Gastroesophageal sphincter (tissue), 4 donors: ENCODE measurements around the gene TRERF1. TPM values are rescaled to one million over a fixed set of nuclear protein-coding genes. Genes with fewer than 3 reads are reported as not detected.

Experiments
- ATAC-seq: fragments of 150-250 bp; one replicate; pipeline ENCODE4 v1.9.1; 2016; ENCODE audit warnings: mild to moderate bottlenecking, moderate library complexity
- H3K27ac ChIP-seq, 4 donors: fragments of 200-600 bp; sonication (generic) in 3 of 4; 1 replicate in 3 of 4; 2 replicates in 1 of 4; pipeline ENCODE4 v1.5.1; 2016 to 2019
- H3K27me3 ChIP-seq: fragments of 200-600 bp; sonication (generic); one replicate; pipeline ENCODE4 v1.5.1; 2019
- H3K36me3 ChIP-seq, 2 donors: fragments of 200-600 bp; sonication (generic); one replicate each; pipeline ENCODE4 v1.5.1; 2019; ENCODE audit warnings: control low read depth in 1 of 2
- H3K4me1 ChIP-seq, 3 donors: fragments of 200-600 bp; sonication (generic); 1 replicate in 2 of 3; 2 replicates in 1 of 3; pipeline ENCODE4 v1.5.1; 2016 to 2019; ENCODE audit warnings: control low read depth in 2 of 3
- H3K4me3 ChIP-seq, 2 donors: fragments of 200-600 bp; sonication (generic); one replicate each; pipeline ENCODE4 v1.5.1; 2019; ENCODE audit warnings: mild to moderate bottlenecking in 1 of 2, moderate library complexity in 1 of 2
- H3K9me3 ChIP-seq, 3 donors: fragments of 200-600 bp; sonication (generic); one replicate each; pipeline ENCODE4 v1.5.1; 2017 to 2019; ENCODE audit warnings: control low read depth in 2 of 3
- CTCF ChIP-seq, 4 experiments: fragments of 200-600 bp in 2 of 4; fragments of 450-650 bp in 2 of 4; sonication (generic) in 1 of 4; IDR thresholded peaks; one replicate each; pipeline ENCODE4 v1.5.1; 2017 to 2019; ENCODE audit warnings: antibody characterized with exemption in 4 of 4, mild to moderate bottlenecking in 2 of 4, moderate library complexity in 2 of 4
- EP300 ChIP-seq: sonication (generic); formaldehyde crosslinking; IDR thresholded peaks from one replicate; pipeline ENCODE4 v1.6.1; 2017; ENCODE audit warnings: antibody characterized with exemption, mild to moderate bottlenecking
- POLR2A ChIP-seq, 2 donors: fragments of 450-650 bp; IDR thresholded peaks; one replicate each; pipeline ENCODE4 v1.6.1; 2017; ENCODE audit warnings: antibody characterized with exemption in 2 of 2, mild to moderate bottlenecking in 2 of 2, moderate library complexity in 1 of 2
- POLR2AphosphoS5 ChIP-seq: sonication (generic); formaldehyde crosslinking; IDR thresholded peaks from one replicate; pipeline ENCODE4 v1.6.1; 2017; ENCODE audit warnings: antibody characterized with exemption
- WGBS, 2 donors: methylation state at CpG; one replicate each; pipeline ENCODE4 v1.1.5; 2018; ENCODE audit warnings: low coverage in 1 of 2; 5-methylcytosine and 5-hydroxymethylcytosine counted together
- total RNA-seq, 4 donors: library from RNA; depleted of rRNA; stranded (reverse); fragments of >200 nt; gene quantifications; one replicate each; pipeline ENCODE4 v1.1.0, GENCODE V29; 2016

The TRERF1 gene
- total RNA-seq, 4 donors from 2014 or later, result 3.2 to 7.4 (median 5.4) TPM

GRCh38 chr6:42243046-42243445 is 208.7 kb downstream of the TRERF1 start:
- Histone ChIP-seq H3K27me3 (no peaks in the 10 kb centered on the region), H3K4me1 (no peaks in the 10 kb centered on the region), H3K9me3 (no peaks in the 10 kb centered on the region), H3K4me3 (no peak overlapping the region), H3K27ac (no peak overlapping the region), H3K36me3 (peaks cover 0 to 88% of the 10 kb centered on the region in 2 donors)
- WGBS, 2 donors, result 94 to 98% methylated on average over 11 of the region's 11 CpGs
- TF ChIP-seq POLR2AphosphoS5, result no peak
- TF ChIP-seq CTCF (IDR thresholded peaks at IDR 0.05), result no peak
- TF ChIP-seq POLR2A (IDR thresholded peaks at IDR 0.05), result no peak
- TF ChIP-seq EP300, result no peak
- no peak for ATAC-seq

- Histone ChIP-seq H3K4me1 (no peaks in the 10 kb centered on the region), H3K36me3 (peaks cover 0 to 87% of the 10 kb centered on the region in 2 donors), H3K4me3 (no peak overlapping the region), H3K9me3 (no peaks in the 10 kb centered on the region), H3K27me3 (no peaks in the 10 kb centered on the region), H3K27ac (no peak overlapping the region)
- WGBS, 2 donors, result 82 to 83% methylated on average over 5 of the region's 5 CpGs
- ATAC-seq, result no peak
- TF ChIP-seq CTCF (IDR thresholded peaks at IDR 0.05) (no peak), POLR2AphosphoS5 (no peak), POLR2A (IDR thresholded peaks at IDR 0.05) (no peak), EP300 (no peak)
Observed at GRCh38 chr6:42241915-42242314, 209.8 kb downstream of the TRERF1 start.

- Histone ChIP-seq H3K4me1 (no peaks in the 10 kb centered on the region), H3K27ac (peak overlapping the region in 1 of 4 donors; percentile 16), H3K4me3 (no peak overlapping the region), H3K27me3 (no peaks in the 10 kb centered on the region), H3K9me3 (no peaks in the 10 kb centered on the region), H3K36me3 (peaks cover 0 to 85% of the 10 kb centered on the region in 2 donors)
- TF ChIP-seq EP300 (no peak), CTCF (IDR thresholded peaks at IDR 0.05) (no peak), POLR2AphosphoS5 (no peak), POLR2A (IDR thresholded peaks at IDR 0.05) (no peak)
- WGBS, 2 donors, result 74 to 76% methylated on average over 5 to 7 of the region's 7 CpGs
- ATAC-seq, result no peak
Observed at GRCh38 chr6:42239736-42240375, 211.9 kb downstream of the TRERF1 start.

- H3K27me3 ChIP-seq, result no peaks in the 10 kb centered on the region
- H3K27ac ChIP-seq, result no peak overlapping the region
- 80 to 96% methylated on average over 2 to 4 of the region's 5 CpGs for WGBS, 2 donors
- no peak for ATAC-seq
- no peak overlapping the region for H3K4me3 ChIP-seq
- TF ChIP-seq POLR2AphosphoS5, result no peak
- no peak for TF ChIP-seq EP300
- no peak for TF ChIP-seq CTCF (IDR thresholded peaks at IDR 0.05)
- no peak for TF ChIP-seq POLR2A (IDR thresholded peaks at IDR 0.05)
- H3K4me1 ChIP-seq, result no peaks in the 10 kb centered on the region
- peaks cover 0 to 81% of the 10 kb centered on the region in 2 donors for H3K36me3 ChIP-seq
- H3K9me3 ChIP-seq, result no peaks in the 10 kb centered on the region
Observed at GRCh38 chr6:42239333-42239732, 212.4 kb downstream of the TRERF1 start.

GRCh38 chr6:42237857-42238256 is 213.9 kb downstream of the TRERF1 start:
- Histone ChIP-seq H3K9me3 (no peaks in the 10 kb centered on the region), H3K4me1 (no peaks in the 10 kb centered on the region), H3K27ac (no peak overlapping the region), H3K4me3 (no peak overlapping the region), H3K36me3 (peaks cover 0 to 70% of the 10 kb centered on the region in 2 donors), H3K27me3 (no peaks in the 10 kb centered on the region)
- no peak for ATAC-seq
- TF ChIP-seq EP300, result no peak
- no peak for TF ChIP-seq POLR2A (IDR thresholded peaks at IDR 0.05)
- TF ChIP-seq CTCF (IDR thresholded peaks at IDR 0.05), result no peak
- no peak for TF ChIP-seq POLR2AphosphoS5
- 93 to 100% methylated on average over 1 of the region's 1 CpG for WGBS, 2 donors
